ENCODE measurements around the gene KIAA1671. TPM values are rescaled to one million over a fixed set of nuclear protein-coding genes. Genes with fewer than 3 reads are reported as not detected.

KIAA1671 gene
- polyA plus RNA-seq, 1 donor (not counting 4 experiments of a cell fraction or from before 2014, with no cell fraction given) = 17.4 TPM

DNA sequence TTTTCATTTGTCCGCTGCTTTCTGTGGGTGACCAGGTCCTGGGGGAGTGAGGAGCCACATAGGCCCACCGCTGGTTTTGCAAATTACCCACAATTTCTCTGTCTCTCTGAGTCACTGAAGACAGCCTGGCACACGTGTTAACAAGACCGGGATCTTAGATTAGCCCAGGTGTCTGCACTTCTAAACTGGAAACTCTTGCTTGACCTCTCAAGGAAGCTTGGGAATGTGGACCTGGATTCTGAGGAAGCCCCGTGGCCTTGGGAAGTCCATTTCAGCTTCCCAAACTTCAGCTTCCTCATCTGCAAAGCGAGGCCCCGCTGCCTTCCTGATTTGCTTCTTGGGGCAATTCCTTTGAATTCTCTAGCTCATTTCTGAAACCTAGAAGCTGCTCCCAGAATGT, 119.9 kb downstream of the KIAA1671 start:
- Histone ChIP-seq H3K9me1 (ENCODE audit: control insufficient read depth, extremely low read depth, insufficient read depth, low read length) (no peaks in the 10 kb centered on the region), H3K4me1 (ENCODE audit: control insufficient read depth, extremely low read depth, insufficient read depth, low read length) (no peaks in the 10 kb centered on the region), H3K27ac (ENCODE audit: control insufficient read depth, insufficient read depth, low read length) (no peak overlapping the region), H3K36me3 (ENCODE audit: control insufficient read depth in 2 of 2, extremely low read depth in 1 of 2, insufficient read depth in 2 of 2, low read length in 2 of 2) (peaks cover 0 to 14% of the 10 kb centered on the region in 2 experiments), H2AFZ (ENCODE audit: control insufficient read depth, low read length) (no peak overlapping the region), H3K79me2 (ENCODE audit: control insufficient read depth, insufficient read depth, low read length) (no peaks in the 10 kb centered on the region), H3K9ac (ENCODE audit: control insufficient read depth, extremely low read depth, insufficient read depth, low read length) (no peak overlapping the region), H4K20me1 (ENCODE audit: control insufficient read depth, extremely low read depth, insufficient read depth, low read length) (no peaks in the 10 kb centered on the region), H3K4me3 (ENCODE audit: control insufficient read depth in 2 of 3, extremely low read depth in 1 of 3, insufficient read depth in 2 of 3, low read depth in 1 of 3, low read length in 3 of 3) (no peak overlapping the region), H3K27me3 (ENCODE audit: control insufficient read depth, extremely low read depth, insufficient read depth, low read length) (no peaks in the 10 kb centered on the region), H3K4me2 (ENCODE audit: control insufficient read depth, extremely low read depth, insufficient read depth, low read depth, low read length) (no peak overlapping the region), H3K9me3 (ENCODE audit: control insufficient read depth, low read depth, low read length) (no peaks in the 10 kb centered on the region)
- TF ChIP-seq EZH2 (IDR thresholded peaks at IDR 0.05; ENCODE audit: low read length) = no peak
- TF ChIP-seq, protein P1, sequence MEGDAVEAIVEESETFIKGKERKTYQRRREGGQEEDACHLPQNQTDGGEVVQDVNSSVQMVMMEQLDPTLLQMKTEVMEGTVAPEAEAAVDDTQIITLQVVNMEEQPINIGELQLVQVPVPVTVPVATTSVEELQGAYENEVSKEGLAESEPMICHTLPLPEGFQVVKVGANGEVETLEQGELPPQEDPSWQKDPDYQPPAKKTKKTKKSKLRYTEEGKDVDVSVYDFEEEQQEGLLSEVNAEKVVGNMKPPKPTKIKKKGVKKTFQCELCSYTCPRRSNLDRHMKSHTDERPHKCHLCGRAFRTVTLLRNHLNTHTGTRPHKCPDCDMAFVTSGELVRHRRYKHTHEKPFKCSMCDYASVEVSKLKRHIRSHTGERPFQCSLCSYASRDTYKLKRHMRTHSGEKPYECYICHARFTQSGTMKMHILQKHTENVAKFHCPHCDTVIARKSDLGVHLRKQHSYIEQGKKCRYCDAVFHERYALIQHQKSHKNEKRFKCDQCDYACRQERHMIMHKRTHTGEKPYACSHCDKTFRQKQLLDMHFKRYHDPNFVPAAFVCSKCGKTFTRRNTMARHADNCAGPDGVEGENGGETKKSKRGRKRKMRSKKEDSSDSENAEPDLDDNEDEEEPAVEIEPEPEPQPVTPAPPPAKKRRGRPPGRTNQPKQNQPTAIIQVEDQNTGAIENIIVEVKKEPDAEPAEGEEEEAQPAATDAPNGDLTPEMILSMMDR (optimal IDR thresholded peaks at IDR 0.05 in 1 of 3, IDR thresholded peaks at IDR 0.05 in 1 of 3, conservative IDR thresholded peaks at IDR 0.05 in 1 of 3; ENCODE audit: extremely low read depth in 1 of 3, insufficient read depth in 2 of 3, low read length in 3 of 3) = no peak
- dilution Hi-C loops (cut with MboI; ENCODE audit: extremely low pct_ligation_motif_present, low sequenced_read_pairs) = no loop called here
- DNase-seq (ENCODE audit: low read depth, low spot score) (no peak), FAIRE-seq (no peak)

DNA sequence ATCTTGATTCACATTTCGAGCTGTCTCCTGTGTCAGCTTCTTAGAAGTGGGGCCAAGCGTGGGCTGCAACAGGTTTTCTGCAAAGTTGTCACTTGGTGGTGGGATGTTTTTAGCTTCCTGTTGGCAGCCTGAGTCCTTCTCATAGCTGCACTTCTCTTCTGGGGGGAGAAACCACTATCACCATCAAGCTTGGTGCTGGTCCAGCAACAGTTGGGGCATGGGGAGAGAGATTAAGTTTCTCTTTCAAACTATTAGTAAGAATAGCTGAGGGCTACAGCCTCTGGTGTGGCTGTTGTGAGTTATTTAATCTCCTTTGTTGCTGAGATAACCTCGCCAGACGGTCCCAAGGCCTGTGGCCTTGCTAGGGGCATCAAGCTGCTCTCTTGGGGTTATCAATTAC, 123.8 kb downstream of the KIAA1671 start:
- TF ChIP-seq, protein P1 (optimal IDR thresholded peaks at IDR 0.05 in 1 of 3, IDR thresholded peaks at IDR 0.05 in 1 of 3, conservative IDR thresholded peaks at IDR 0.05 in 1 of 3; ENCODE audit: extremely low read depth in 1 of 3, insufficient read depth in 2 of 3, low read length in 3 of 3) = no peak
- dilution Hi-C loops (cut with MboI; ENCODE audit: extremely low pct_ligation_motif_present, low sequenced_read_pairs) = no loop called here

More for the DNA sequence above, 123.8 kb downstream of the KIAA1671 start:
- no peaks in the 10 kb centered on the region for H3K79me2 ChIP-seq (ENCODE audit: control insufficient read depth, insufficient read depth, low read length)
- H3K9me3 ChIP-seq (ENCODE audit: control insufficient read depth, low read depth, low read length) = no peaks in the 10 kb centered on the region
- H3K4me1 ChIP-seq (ENCODE audit: control insufficient read depth, extremely low read depth, insufficient read depth, low read length) = no peaks in the 10 kb centered on the region
- H3K9me1 ChIP-seq (ENCODE audit: control insufficient read depth, extremely low read depth, insufficient read depth, low read length) = no peaks in the 10 kb centered on the region
- no peaks in the 10 kb centered on the region for H3K27me3 ChIP-seq (ENCODE audit: control insufficient read depth, extremely low read depth, insufficient read depth, low read length)
- H3K36me3 ChIP-seq (ENCODE audit: control insufficient read depth in 2 of 2, extremely low read depth in 1 of 2, insufficient read depth in 2 of 2, low read length in 2 of 2) = peaks cover 0 to 12% of the 10 kb centered on the region in 2 experiments
- peaks cover 3% of the 10 kb centered on the region for H4K20me1 ChIP-seq (ENCODE audit: control insufficient read depth, extremely low read depth, insufficient read depth, low read length)
- H2AFZ ChIP-seq (ENCODE audit: control insufficient read depth, low read length) = no peak overlapping the region
- H3K4me2 ChIP-seq (ENCODE audit: control insufficient read depth, extremely low read depth, insufficient read depth, low read depth, low read length) = no peak overlapping the region
- DNase-seq (ENCODE audit: low read depth, low spot score) (no peak), FAIRE-seq (no peak)
- no peak overlapping the region for H3K9ac ChIP-seq (ENCODE audit: control insufficient read depth, extremely low read depth, insufficient read depth, low read length)
- H3K27ac ChIP-seq (ENCODE audit: control insufficient read depth, insufficient read depth, low read length) = no peak overlapping the region
- no peak overlapping the region for H3K4me3 ChIP-seq (ENCODE audit: control insufficient read depth in 2 of 3, extremely low read depth in 1 of 3, insufficient read depth in 2 of 3, low read depth in 1 of 3, low read length in 3 of 3)

All from keratinocyte (primary cell).